NCI-H146 (cell line): ENCODE results near the gene DERA.
"Not testable (repeated sequence)": the region's sequence is repeated elsewhere in the genome, so short reads cannot be mapped to it uniquely, and the experiment has no call there.

Experiments used
- DNase-seq: peaks from one replicate; lab custom pipeline; 2025; lab: John Stamatoyannopoulos, UW

DERA gene

DNA sequence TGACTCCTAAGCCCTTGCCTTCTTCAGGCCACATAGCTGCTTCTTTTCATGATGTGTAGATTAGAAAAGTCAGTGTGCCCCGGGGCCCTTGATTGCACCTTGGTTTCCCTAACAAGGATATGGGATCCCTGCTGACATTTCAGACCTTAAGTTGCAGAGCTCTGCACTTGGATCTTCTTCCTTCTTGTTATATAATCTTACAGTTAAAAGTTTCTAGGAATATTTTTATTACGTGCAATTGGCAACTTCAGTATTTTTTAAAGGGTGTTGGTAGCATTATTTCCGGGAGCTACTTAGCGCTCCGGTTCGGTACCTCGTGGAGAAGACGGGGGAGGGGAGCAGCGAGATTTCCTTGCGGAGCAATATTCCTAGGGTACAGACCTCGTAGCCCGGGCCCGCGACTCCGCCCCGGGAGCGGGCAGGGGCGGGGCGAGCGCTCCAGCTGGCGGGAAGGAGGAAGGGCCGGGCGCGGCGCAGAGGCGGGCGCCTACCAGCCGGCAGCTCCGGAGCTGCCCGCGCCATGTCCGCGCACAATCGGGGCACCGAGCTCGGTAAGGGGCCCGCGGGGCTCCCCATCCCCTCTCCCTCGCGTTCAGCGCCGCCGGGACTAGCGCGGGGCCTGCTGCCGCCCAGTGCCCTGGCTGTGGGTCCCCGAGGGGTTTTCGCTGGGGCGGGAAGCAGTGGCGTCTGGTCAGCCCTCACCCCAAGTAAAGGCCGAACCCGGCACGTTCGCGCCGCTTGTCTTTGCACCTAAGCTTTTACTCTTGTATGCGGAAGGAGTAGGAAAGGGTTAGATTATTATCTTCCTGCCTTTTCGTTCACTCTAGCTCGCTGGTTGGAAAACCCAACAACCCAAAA lies at the start of gene DERA:
TSS of gene DERA (plus strand) at position 469 of the 858 bp plus-strand sequence. CDS start at position 521, 52 bp downstream.
- peak; percentile 90 for DNase-seq

DNA sequence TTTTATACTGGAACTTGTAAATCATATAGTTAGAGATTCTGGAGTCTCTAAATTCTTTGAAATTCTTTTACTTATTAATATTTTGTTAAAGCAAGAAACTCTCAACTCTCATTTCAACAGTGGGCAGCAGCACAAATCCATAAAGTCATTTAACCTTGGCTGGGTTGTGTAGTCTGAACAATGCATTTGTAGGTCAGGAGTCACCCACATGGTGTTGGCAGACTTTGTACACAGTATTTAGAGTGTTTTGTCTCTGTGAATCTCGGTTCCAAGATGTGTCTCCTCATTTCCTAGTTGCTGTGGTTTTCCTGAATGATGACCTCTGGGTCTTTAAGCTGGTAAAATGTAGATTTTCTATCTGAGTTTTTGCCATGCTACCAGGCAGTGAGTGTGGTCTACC lies 49.7 kb upstream of the DERA start:
- DNase-seq = no peak

DNA sequence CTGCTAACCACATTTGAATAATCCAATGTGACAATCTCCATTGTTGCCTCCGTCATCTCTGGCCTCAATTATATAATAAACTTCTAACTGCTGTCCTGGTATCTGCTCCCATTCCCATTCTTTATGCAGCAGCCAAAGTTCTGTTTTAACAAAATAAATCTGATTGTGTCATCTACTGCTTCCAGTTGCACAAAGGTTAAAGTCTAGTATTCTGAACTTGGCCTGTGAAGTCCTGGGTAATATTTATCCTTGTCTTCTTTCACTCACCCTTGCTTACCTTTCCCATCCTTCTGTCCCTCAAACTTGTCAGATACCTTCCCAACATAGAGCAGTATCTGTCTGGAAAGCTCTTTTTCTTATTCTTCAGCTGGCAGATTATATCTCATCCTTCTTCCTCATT lies 48.3 kb upstream of the DERA start:
- no peak for DNase-seq

DNA sequence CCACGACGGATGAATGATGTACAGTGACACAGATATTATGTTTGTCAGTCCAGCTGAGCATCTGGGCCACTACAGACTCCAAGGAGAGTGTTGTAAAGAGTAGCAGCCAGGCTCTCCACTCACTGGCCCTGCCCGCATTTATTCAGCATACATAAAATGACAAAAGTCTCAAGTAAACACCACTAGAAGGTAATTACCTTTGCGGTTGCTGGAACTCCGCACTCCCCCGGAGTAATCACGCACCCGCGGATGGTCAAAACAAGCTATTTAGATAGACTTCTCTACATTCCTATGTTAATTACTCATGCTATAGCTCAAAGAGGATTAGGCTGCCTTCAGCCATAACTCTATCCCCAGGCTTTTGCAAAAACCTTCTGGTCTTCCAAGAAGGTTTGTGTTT lies 47.8 kb upstream of the DERA start:
- DNase-seq = no peak

DNA sequence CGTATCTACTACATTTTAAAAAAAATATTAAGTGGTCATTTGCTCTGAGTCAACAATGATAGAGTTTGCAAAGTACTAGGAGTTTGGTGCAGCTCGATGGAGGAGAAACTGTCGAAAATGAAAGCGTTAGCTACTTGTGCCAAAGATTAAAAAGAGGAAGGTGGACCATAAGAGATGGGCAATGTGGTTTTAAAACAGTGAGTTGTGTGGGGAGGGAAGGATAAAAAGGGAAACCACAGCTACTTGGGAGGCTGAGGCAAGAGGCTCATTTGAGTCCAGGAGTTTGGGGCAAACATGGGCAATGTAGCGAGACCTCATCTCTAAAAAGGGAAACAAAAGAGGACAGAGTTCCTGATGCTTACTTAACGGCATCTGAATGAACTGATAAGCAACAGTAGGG lies 47.1 kb upstream of the DERA start:
- DNase-seq = no peak

DNA sequence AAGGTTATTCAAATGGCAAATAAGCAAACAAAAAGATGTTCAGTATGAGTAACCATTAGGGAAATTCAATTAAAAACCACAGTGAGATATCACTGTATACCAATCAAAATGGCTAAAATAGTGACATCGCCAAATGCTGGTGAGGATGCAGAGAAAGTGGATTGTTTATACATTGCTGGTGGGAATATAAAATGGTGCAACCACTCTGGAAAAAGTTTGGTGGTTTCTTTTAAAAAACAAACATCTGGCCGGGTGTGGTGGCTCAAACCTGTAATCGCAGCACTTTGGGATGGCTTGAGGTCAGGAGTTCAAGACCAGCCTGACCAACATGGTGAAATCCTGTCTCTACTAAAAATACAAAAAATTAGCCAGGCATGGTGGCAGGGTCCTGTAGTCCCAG lies 42.9 kb upstream of the DERA start:
- no peak for DNase-seq

DNA sequence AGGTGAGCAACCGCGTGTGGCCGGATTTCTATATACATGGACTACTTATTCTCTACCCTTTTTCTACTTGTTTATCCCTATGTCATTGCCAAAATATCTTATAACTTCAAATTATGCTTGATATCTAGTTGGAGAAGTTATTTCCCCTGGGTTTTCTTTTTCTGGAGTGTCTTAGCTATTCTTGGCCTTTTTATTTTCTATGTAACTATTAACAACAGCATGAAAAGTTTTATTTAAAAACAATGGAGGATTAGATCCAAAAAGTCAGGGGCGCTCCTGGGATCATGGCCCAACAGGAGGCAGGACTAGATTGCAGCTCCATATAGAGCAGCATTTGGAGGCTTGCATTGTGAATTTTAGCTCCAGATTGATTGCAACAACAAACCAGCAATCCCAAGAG lies 37.6 kb upstream of the DERA start:
- no peak for DNase-seq

DNA sequence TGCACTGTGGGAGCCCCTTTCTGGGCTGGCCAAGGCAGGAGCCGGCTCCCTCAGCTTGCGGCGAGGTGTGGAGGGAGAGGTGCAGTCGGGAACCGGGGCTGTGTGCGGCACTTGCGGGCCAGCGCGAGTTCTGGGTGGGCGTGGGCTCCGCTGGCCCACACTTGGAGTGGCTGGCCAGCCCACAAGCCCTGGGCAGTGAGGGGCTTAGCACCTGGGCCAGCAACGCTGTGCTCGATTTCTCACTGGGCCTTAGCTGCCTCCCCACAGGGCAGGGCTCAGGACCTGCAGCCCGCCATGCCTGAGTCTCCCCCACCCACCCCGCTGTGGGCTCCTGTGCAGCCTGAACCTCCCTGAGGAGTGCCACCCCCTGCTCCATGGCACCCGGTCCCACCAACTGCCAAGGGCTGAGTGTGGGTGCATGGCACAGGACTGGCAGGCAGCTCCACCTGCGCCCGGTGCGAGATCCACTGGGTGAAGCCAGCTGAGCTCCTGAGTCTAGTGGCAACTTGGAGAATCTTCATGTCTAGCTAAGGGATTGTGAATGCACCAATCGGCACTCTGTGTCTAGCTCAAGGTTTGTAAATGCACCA lies 36.5 kb upstream of the DERA start:
- not testable (repeated sequence) for DNase-seq

DNA sequence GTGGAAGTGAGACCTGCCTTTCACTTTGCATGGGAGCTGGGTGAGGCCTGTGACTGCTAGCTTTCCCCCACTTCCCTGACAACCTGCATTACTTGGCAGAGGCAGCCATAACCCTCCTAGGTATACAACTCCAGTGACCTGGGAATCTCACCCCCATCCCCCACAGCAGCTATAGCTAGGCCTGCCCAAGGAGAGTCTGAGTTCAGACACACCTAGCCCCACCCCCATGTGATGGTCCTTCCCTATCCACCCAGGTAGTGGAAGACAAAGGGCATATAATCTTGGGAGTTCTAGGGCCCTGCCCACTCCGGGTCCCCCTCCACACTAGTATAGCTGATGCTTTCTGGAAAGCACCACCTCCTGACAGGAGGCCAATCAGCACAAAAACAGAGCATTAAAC lies 35.3 kb upstream of the DERA start:
- DNase-seq = no peak

DNA sequence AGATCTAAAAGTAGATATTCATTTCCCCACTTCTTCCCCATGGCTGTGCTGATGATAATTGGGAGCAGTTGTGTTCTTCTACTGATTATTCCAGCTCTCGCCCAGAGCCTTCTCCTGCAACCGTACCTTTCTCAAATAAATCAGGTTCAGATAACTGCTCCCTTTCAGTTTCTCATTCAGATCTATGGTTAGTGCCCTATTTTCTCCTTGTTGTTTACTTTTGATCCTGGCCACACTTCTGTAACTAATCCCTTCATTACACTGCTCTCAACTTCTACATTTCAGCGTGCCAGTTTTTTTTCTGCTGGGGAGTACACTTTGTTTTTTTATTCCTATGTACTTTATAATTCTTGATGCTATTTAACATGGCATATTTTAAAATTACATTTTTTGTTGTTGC lies 31.7 kb upstream of the DERA start:
- DNase-seq = no peak

DNA sequence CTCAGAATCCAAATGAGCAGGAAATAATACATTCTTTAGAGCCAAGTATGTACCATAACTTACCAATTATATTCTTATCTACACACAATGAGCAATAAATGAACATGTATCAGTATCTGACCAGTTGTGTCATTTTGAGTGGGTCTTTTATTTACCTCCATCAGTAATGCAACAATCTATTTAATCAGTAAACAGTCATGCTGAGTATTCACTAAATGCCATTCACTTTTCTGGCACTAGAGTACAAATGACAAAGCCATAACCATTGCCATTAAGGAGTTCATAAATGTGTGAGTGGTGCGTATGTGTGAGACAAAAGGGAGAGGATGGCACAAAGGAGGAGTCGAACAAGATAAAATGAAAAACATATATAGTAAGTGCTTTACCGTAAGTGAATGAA lies 30.4 kb upstream of the DERA start:
- peak; percentile 80 for DNase-seq

DNA sequence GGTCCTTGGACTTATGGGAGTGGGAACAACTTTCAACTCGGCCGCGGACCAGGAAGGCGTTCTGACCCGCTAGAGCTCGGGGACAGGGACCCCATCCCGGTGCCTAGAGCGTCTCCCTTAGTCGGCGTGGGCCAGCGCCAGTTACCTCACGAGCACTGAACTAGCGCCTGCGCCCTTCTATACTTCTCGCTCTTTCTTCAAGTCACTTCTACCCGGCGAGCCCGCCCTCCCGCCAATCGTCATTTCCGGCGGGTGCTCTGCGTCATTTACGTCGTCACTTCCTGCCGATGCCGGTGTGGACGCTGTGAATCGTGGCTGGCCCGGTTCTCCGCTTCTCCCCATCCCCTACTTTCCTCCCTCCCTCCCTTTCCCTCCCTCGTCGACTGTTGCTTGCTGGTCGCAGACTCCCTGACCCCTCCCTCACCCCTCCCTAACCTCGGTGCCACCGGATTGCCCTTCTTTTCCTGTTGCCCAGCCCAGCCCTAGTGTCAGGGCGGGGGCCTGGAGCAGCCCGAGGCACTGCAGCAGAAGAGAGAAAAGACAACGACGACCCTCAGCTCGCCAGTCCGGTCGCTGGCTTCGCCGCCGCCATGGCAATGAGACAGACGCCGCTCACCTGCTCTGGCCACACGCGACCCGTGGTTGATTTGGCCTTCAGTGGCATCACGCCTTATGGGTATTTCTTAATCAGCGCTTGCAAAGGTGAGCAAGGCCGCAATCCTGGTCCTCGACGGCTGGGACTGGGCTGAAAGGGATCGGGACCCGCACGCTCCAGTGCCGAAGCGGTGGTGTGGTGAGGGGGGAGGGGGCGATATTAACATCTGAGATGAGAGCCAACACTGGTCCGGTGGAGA lies 28.8 kb upstream of the DERA start, which contains the start of gene STRAP:
TSS of gene STRAP (plus strand) at position 270 of the 854 bp plus-strand sequence. CDS start at position 591, 321 bp downstream.
- peak; percentile 98 for DNase-seq

DNA sequence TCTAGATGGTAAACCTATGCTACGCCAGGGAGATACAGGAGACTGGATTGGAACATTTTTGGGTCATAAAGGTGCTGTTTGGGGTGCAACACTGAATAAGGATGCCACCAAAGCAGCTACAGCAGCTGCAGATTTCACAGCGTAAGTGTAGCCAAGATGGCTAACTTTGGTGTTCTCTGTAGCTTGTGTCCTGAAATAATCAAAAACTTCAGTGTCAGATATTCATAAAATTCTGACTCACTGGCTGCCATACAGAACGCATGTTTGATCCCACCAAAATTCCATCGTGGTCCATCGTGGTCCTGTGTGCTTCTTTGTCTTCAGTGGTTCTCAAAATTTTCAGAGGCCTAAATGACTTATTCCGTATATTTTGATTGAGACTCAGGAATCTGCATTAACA lies 27.6 kb upstream of the DERA start:
- DNase-seq = no peak

DNA sequence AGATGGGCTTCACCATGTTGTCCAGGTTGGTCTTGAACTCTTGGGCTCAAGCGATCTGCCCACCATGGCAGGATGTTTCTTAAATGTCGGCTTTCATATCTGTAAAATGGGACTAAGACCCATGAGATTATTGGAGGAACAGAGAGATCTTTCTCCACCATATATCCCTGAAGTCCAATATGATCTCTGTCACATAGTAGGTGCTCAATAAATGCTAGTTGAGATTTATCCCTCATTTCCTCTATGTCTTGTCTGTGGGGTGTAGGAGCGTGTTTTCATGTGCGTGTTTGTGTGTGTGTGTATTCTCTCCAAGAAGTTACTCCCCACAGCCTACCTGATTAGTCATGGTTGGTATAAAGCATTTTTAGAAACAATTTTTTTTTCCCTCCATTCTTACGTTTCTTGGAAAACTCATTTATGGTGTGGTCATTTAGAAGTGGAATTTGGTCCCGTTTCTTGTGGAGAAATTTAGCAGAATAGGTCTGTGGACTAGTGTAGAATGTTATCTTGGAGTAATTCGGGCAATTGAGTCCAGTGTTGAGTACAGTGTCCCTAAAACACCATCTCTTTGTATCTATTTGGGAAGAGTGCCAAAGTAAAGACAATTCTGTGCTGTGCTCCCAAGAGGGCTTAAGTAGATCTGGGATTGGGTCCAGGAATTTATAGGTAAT lies 24.6 kb upstream of the DERA start:
- peak; percentile 18 for DNase-seq

DNA sequence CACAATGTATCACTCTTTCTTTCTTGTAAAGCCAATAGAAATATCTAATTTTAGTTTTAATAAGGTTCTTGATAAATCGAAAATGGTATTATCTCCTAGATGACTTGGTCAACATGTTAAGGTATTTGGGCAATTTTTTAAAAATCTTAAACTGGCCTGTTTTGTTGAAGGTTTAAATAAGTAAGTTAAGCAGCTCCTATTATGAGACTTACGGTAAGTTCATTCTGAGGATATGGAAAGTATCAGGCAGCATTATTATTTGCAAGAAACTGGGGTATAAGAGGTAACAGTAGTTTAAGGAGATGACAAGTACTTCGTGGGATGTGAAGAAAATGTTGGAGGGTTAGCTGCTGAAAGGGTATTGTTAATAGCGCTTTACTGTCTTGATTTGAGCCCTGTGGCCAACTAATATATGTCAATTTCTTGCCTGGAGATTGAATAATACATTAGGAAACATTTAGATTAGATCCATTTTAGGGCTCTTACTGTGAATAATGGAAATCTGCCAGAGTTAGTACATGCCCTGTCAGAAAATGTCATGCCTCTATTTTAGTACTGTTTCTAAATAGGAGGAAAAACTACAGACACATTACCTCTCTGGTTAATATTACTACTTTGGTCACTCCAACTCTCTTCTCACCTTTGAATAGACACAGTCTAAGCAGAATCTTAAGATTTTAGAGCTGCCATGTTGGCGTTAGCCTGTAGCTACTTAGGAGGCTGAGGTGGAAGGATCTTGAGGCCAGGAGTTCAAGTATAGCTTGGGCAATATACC lies 23.9 kb upstream of the DERA start:
- no peak for DNase-seq

DNA sequence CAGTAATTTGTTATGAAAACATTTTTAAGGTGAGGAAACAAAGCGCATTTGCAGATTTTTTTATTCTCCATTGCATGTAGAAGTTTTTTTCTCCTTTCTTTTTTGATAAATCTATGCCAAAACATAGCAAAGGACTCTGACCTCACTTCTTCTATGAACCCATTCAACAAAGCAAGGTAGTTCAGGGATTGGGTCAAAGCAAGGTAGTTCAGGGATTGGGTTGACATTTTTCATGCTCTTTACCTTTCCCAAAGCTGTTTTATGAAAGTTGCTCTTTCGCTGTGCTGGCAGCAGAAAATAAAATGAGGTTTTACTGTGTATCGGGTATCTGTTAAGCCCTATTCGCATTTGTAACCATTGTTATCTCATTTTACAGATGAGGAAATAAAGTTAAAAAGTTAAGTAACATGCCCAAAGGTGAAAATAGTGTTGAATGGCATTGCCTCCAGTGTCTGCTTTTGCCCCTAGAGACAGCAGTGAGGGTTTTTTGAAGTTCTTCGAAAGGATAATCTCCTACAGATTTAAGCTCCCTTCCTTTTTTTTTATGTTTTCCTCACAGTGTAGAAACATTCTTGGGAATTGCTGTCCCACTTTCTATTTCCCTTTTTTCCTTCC lies 18.4 kb upstream of the DERA start:
- DNase-seq = no peak

DNA sequence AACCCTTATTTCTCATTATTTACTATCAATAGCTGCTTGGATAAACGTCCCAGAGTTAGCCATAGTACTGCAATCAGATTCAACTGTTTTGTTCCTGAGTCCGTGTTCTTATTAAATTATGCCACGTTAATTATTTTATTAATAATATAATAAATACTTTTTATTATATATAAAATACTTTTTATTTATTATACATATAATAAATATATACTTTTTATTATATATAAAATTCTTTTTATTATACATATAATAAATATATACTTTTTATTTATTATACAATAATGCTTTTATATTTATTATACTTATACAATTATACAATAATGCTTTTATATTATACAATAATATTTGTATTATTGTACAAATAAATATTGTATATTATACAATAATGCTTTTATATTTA lies 17.9 kb upstream of the DERA start:
- DNase-seq = no peak

DNA sequence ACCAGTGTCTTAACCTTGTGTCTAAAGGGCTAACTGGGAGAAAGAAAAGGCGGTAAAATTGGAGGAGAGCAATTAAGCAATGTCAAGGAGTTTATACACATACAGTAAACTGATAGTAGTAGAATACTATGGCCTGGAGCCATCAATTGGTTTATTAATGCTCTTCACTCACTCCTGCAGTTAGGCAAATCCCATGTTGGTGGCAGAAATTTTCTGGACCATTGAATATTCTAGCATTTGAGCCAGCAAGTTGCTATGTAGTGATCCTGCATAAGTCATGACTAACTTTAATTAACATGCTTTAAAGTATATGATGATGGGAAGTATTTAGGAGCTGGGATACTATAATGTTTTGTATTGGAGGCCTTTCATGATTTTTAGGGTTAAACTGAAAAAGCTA lies 14.3 kb upstream of the DERA start:
- DNase-seq = no peak

DNA sequence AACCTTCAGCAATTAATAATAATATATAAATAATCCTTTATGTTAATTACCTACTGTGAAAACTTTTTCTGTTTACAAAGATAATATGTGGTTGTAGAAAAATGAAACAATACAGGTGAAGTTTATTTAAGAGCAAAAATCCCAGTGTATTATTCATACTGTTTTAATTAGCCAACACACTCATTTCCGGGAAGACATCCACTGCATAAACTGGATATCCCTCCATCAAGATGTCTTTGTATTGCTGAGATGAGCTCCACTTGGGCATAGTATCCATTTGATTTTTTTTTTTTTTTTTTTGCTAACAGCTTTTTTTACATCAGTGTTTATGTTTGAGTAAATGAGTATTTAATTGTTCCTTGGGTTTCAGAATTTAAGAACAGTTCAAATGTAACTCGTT lies 13.7 kb upstream of the DERA start:
- no peak for DNase-seq

DNA sequence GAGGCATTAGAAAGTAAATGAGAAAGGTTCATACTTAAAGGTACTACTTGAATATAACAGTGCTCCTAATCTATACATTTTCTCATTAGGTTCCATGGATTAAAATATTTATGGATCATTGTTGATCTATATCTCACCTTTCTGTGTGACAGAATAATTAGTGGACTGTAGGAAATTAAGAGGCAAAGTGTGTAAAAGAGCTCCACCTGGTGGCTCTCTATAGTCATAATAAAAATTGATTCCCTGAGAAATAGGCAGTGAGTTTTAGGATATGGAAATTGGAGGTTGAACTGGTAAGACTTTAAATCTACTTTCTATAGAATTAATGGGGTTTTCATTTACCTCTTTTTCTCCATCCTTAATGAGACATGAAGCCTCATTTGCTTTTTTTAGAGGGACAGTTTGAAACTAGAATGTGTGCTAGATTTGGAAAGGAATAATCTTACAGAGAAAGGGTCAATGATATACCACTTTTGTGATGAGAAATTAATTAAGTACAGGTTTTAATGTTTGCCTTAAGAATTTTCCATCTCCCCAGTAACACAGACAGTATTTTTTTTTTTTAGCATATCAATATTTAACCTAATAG lies 11.8 kb upstream of the DERA start:
- DNase-seq = peak; percentile 25
